ENCODE results near the gene ISG15.
A peak's percentile ranks its signal among the peaks of the same experiment; 100 is the strongest.
"Not testable (repeated sequence)": the region's sequence is repeated elsewhere in the genome, so short reads cannot be mapped to it uniquely, and the experiment has no call there.

Gene ISG15

GRCh38 chr1:982765-983436 lies 30.4 kb upstream of the ISG15 start:
- no peak for TF ChIP-seq CTCF (IDR thresholded peaks at IDR 0.05; ENCODE audit: insufficient read depth, low read length, poor library complexity, severe bottlenecking)
- H3K27me3 ChIP-seq (replicated peaks; ENCODE audit: control insufficient read depth, insufficient read depth, low read length): no peaks in the 10 kb centered on the region; the same call in 1 of the 2 replicates
- no peaks in the 10 kb centered on the region for H3K36me3 ChIP-seq (ENCODE audit: control insufficient read depth, insufficient read depth, low read length)
- DNase-seq (ENCODE audit: extremely low read depth, insufficient read length): peak; percentile 4
- no peak overlapping the region for H3K4me3 ChIP-seq (replicated peaks; ENCODE audit: low read depth, low read length)

GRCh38 chr1:983798-984475 lies 29.4 kb upstream of the ISG15 start:
- H3K27me3 ChIP-seq (replicated peaks; ENCODE audit: control insufficient read depth, insufficient read depth, low read length): no peaks in the 10 kb centered on the region; the same call in 1 of the 2 replicates
- DNase-seq (ENCODE audit: extremely low read depth, insufficient read length): peak; percentile 39
- no peaks in the 10 kb centered on the region for H3K36me3 ChIP-seq (ENCODE audit: control insufficient read depth, insufficient read depth, low read length)
- H3K4me3 ChIP-seq (replicated peaks; ENCODE audit: low read depth, low read length): no peak overlapping the region
- TF ChIP-seq CTCF (IDR thresholded peaks at IDR 0.05; ENCODE audit: insufficient read depth, low read length, poor library complexity, severe bottlenecking): peak; percentile 97

- H3K4me3 ChIP-seq (replicated peaks; ENCODE audit: low read depth, low read length): no peak overlapping the region
- no peaks in the 10 kb centered on the region; the same call in 1 of the 2 replicates for H3K27me3 ChIP-seq (replicated peaks; ENCODE audit: control insufficient read depth, insufficient read depth, low read length)
- DNase-seq (ENCODE audit: extremely low read depth, insufficient read length): no peak
- no peaks in the 10 kb centered on the region for H3K36me3 ChIP-seq (ENCODE audit: control insufficient read depth, insufficient read depth, low read length)
- no peak for TF ChIP-seq CTCF (IDR thresholded peaks at IDR 0.05; ENCODE audit: insufficient read depth, low read length, poor library complexity, severe bottlenecking)
These were observed 28.9 kb upstream of the ISG15 start for GRCh38 chr1:984476-984814.

GRCh38 chr1:985126-985525 lies 28.2 kb upstream of the ISG15 start:
- no peak for DNase-seq (ENCODE audit: extremely low read depth, insufficient read length)
- Histone ChIP-seq H3K4me3 (replicated peaks; ENCODE audit: low read depth, low read length) (no peak overlapping the region), H3K27me3 (replicated peaks; ENCODE audit: control insufficient read depth, insufficient read depth, low read length) (no peaks in the 10 kb centered on the region; the same call in 1 of the 2 replicates), H3K36me3 (ENCODE audit: control insufficient read depth, insufficient read depth, low read length) (no peaks in the 10 kb centered on the region)
- no peak for TF ChIP-seq CTCF (IDR thresholded peaks at IDR 0.05; ENCODE audit: insufficient read depth, low read length, poor library complexity, severe bottlenecking)

- not testable (repeated sequence) for H3K27me3 ChIP-seq (replicated peaks; ENCODE audit: control insufficient read depth, insufficient read depth, low read length)
These were observed 25.2 kb upstream of the ISG15 start for GRCh38 chr1:988061-988460.

GRCh38 chr1:991275-991674 lies 22.0 kb upstream of the ISG15 start:
- not testable (repeated sequence) for H3K27me3 ChIP-seq (replicated peaks; ENCODE audit: control insufficient read depth, insufficient read depth, low read length); H3K4me3 ChIP-seq (replicated peaks; ENCODE audit: low read depth, low read length); DNase-seq (ENCODE audit: extremely low read depth, insufficient read length); H3K36me3 ChIP-seq (ENCODE audit: control insufficient read depth, insufficient read depth, low read length)

More at GRCh38 chr1:988061-988460, 25.2 kb upstream of the ISG15 start:
- H3K36me3 ChIP-seq (ENCODE audit: control insufficient read depth, insufficient read depth, low read length); DNase-seq (ENCODE audit: extremely low read depth, insufficient read length); H3K4me3 ChIP-seq (replicated peaks; ENCODE audit: low read depth, low read length): not testable (repeated sequence)
